H9 (cell line): ENCODE measurements around the gene SLC27A6. TPM values are rescaled to one million over a fixed set of nuclear protein-coding genes. Genes with fewer than 3 reads are reported as not detected.

Experiments
- DNase-seq: peaks from one replicate; pipeline ENCODE4 v3.0.0-alpha.2; 2017
- H2AFZ ChIP-seq: one replicate; pipeline ENCODE4 v1.6.1; 2013; ENCODE audit warnings: mild to moderate bottlenecking, low read length, control low read depth, moderate library complexity
- H2AK5ac ChIP-seq: 2 replicates; pipeline ENCODE4 v1.6.1; 2013; ENCODE audit warnings: low read length, control low read depth, mixed read lengths; ENCODE audit not compliant: insufficient read length
- H2BK120ac ChIP-seq: one replicate; pipeline ENCODE4 v1.6.1; 2013; ENCODE audit warnings: low read depth, mild to moderate bottlenecking, low read length, control low read depth, inconsistent platforms; ENCODE audit not compliant: poor library complexity, severe bottlenecking
- H2BK12ac ChIP-seq: 2 replicates; pipeline ENCODE4 v1.6.1; 2013; ENCODE audit warnings: low read length, control low read depth, mixed read lengths, low read depth; ENCODE audit not compliant: insufficient read length
- H2BK15ac ChIP-seq: 2 replicates; pipeline ENCODE4 v1.6.1; 2013; ENCODE audit warnings: low read depth, low read length, control low read depth
- H2BK20ac ChIP-seq: one replicate; pipeline ENCODE4 v1.6.1; 2013; ENCODE audit warnings: low read depth, mild to moderate bottlenecking, low read length, control low read depth, inconsistent platforms; ENCODE audit not compliant: poor library complexity, severe bottlenecking
- H2BK5ac ChIP-seq: 2 replicates; pipeline ENCODE4 v1.6.1; 2013; ENCODE audit warnings: low read length, control low read depth, mixed read lengths; ENCODE audit not compliant: insufficient read length
- H3K14ac ChIP-seq: 2 replicates; pipeline ENCODE4 v1.6.1; 2013; ENCODE audit warnings: low read length, control low read depth; ENCODE audit not compliant: insufficient read depth
- H3K18ac ChIP-seq: 2 replicates; pipeline ENCODE4 v1.6.1; 2013; ENCODE audit warnings: low read depth, mild to moderate bottlenecking, mixed read lengths, low read length, control low read depth; ENCODE audit not compliant: insufficient read length
- H3K23ac ChIP-seq: 2 replicates; pipeline ENCODE4 v1.6.1; 2013; ENCODE audit warnings: low read length, control low read depth, mixed read lengths, low read depth; ENCODE audit not compliant: insufficient read length
- H3K23me2 ChIP-seq: 2 replicates; pipeline ENCODE4 v1.6.1; 2013; ENCODE audit warnings: low read depth, mild to moderate bottlenecking, mixed read lengths, low read length, control low read depth; ENCODE audit not compliant: insufficient read length, poor library complexity, severe bottlenecking
- H3K27ac ChIP-seq: 2 replicates; pipeline ENCODE4 v1.5.1; 2013; ENCODE audit warnings: low read length, control low read depth, mixed read lengths, low read depth; ENCODE audit not compliant: insufficient read length
- H3K27me3 ChIP-seq: 2 replicates; pipeline ENCODE4 v1.6.1; 2013; ENCODE audit warnings: low read length, control low read depth, inconsistent platforms; ENCODE audit not compliant: insufficient read depth
- H3K4ac ChIP-seq: 2 replicates; pipeline ENCODE4 v1.6.1; 2013; ENCODE audit warnings: low read depth, mild to moderate bottlenecking, control low read depth, inconsistent platforms, low read length, moderate library complexity
- H3K4me1 ChIP-seq: 2 replicates; pipeline ENCODE4 v1.6.1; 2013; ENCODE audit warnings: low read length, control low read depth, inconsistent platforms; ENCODE audit not compliant: insufficient read depth
- H3K4me2 ChIP-seq: 2 replicates; pipeline ENCODE4 v1.6.1; 2013; ENCODE audit warnings: low read length, control low read depth, mixed read lengths; ENCODE audit not compliant: insufficient read length, insufficient read depth
- H3K56ac ChIP-seq: 2 replicates; pipeline ENCODE4 v1.6.1; 2013; ENCODE audit warnings: low read depth, mild to moderate bottlenecking, mixed read lengths, low read length, control low read depth; ENCODE audit not compliant: insufficient read length
- H3K79me1 ChIP-seq: 2 replicates; pipeline ENCODE4 v1.6.1; 2013; ENCODE audit warnings: low read depth, mild to moderate bottlenecking, moderate library complexity, low read length, control low read depth, inconsistent platforms; ENCODE audit not compliant: insufficient read depth, poor library complexity, severe bottlenecking
- H3K79me2 ChIP-seq: 2 replicates; pipeline ENCODE4 v1.6.1; 2013; ENCODE audit warnings: low read length, control low read depth, inconsistent platforms; ENCODE audit not compliant: insufficient read depth
- H3K9ac ChIP-seq: 2 replicates; pipeline ENCODE4 v1.6.1; 2013; ENCODE audit warnings: low read length, control low read depth, mixed read lengths; ENCODE audit not compliant: insufficient read length; ENCODE audit errors: extremely low read depth
- H3K9me3 ChIP-seq: one replicate; pipeline ENCODE4 v1.6.1; 2013; ENCODE audit warnings: low read depth, low read length, inconsistent platforms; ENCODE audit not compliant: control insufficient read depth
- H3T11ph ChIP-seq: one replicate; pipeline ENCODE4 v1.6.1; 2013; ENCODE audit warnings: mild to moderate bottlenecking, low read length, control low read depth, inconsistent platforms
- H4K20me1 ChIP-seq: one replicate; pipeline ENCODE4 v1.6.1; 2013; ENCODE audit not compliant: control insufficient read depth, insufficient read length, insufficient read depth
- H4K5ac ChIP-seq: 2 replicates; pipeline ENCODE4 v1.6.1; 2013; ENCODE audit warnings: low read depth, mild to moderate bottlenecking, mixed read lengths, low read length, control low read depth; ENCODE audit not compliant: insufficient read length
- H4K8ac ChIP-seq: replicated peaks from 2 replicates; pipeline ENCODE4 v1.6.1; 2013; ENCODE audit warnings: low read length, control low read depth, mixed read lengths, low read depth; ENCODE audit not compliant: insufficient read length
- H4K91ac ChIP-seq: 2 replicates; pipeline ENCODE4 v1.6.1; 2013; ENCODE audit warnings: low read depth, mild to moderate bottlenecking, moderate library complexity, mixed read lengths, low read length, control low read depth; ENCODE audit not compliant: insufficient read length
- H3K27ac Mint-ChIP-seq, 3 experiments: 2 replicates in 2 of 3; 3 replicates in 1 of 3; pipeline ENCODE4 v1.8.0; 2020 to 2021; ENCODE audit warnings: mixed read lengths in 3 of 3, mild to moderate bottlenecking in 1 of 3, moderate library complexity in 1 of 3
- H3K27me3 Mint-ChIP-seq: 2 replicates; pipeline ENCODE4 v1.8.0; 2021; ENCODE audit warnings: low read depth, mild to moderate bottlenecking, moderate library complexity, mixed read lengths
- H3K36me3 Mint-ChIP-seq, 3 experiments: 2 replicates in 2 of 3; 3 replicates in 1 of 3; pipeline ENCODE4 v1.8.0; 2020 to 2021; ENCODE audit warnings: low read depth in 3 of 3, mixed read lengths in 3 of 3; ENCODE audit not compliant: insufficient read depth in 1 of 3
- H3K4me1 Mint-ChIP-seq, 2 experiments: 2 replicates each; pipeline ENCODE4 v1.8.0; 2020; ENCODE audit warnings: mixed read lengths in 2 of 2
- H3K4me3 Mint-ChIP-seq, 2 experiments: 2 replicates in 1 of 2; 3 replicates in 1 of 2; pipeline ENCODE4 v1.8.0; 2020 to 2021; ENCODE audit warnings: mild to moderate bottlenecking in 2 of 2, mixed read lengths in 2 of 2, moderate library complexity in 1 of 2
- H3K9me3 Mint-ChIP-seq, 2 experiments: 2 replicates in 1 of 2; 3 replicates in 1 of 2; pipeline ENCODE4 v1.8.0; 2020; ENCODE audit warnings: mild to moderate bottlenecking in 2 of 2, mixed read lengths in 2 of 2, moderate library complexity in 1 of 2
- WGBS: extraction: QIAGEN DNeasy Blood & Tissue Kit; methylation state at CpG from one replicate; pipeline ENCODE4 v1.1.7; 2013; ENCODE audit warnings: missing lambda C conversion rate, low lambda C conversion rate, mixed read lengths; ENCODE audit not compliant: insufficient read length; ENCODE audit errors: extremely low coverage; 5-methylcytosine and 5-hydroxymethylcytosine counted together
- total RNA-seq: library from RNA; stranded (reverse); gene quantifications from 2 replicates; pipeline ENCODE4 v1.2.1, GENCODE V29; 2021
- TF ChIP-seq, protein P1 (sequence below): fragments of 200-600 bp; sonication (generic); conservative IDR thresholded peaks from 3 replicates; pipeline ENCODE4 v1.8.0; 2021; ENCODE audit warnings: antibody characterized with exemption, mild to moderate bottlenecking

SLC27A6 gene
- total RNA-seq, 1 experiment from 2014 or later: 3.0 TPM

DNA sequence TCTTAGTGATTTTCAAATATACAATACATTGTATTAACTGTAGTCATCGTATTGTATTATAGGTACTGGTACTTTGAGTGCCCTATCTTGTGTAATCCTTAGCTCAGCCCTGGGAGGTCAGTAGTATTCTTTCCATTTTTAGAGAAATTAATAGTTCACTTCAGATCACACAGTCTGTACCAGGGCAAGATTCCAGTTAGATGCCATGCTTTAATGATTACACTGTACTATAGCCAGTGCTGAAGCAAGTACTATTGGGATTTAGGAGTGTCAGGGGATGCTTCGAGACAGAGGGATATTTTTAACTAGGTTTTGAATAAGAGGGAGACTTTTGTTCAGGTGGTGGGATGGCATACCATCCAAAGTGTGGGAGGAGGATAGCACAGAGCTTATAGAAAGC is 41.0 kb upstream of the SLC27A6 start:
- no peak overlapping the region for H3K23ac ChIP-seq
- no peaks in the 10 kb centered on the region for H3K36me3 Mint-ChIP-seq
- H3K4me1 Mint-ChIP-seq: no peaks in the 10 kb centered on the region
- no peak overlapping the region for H3K9ac ChIP-seq
- TF ChIP-seq, protein P1, sequence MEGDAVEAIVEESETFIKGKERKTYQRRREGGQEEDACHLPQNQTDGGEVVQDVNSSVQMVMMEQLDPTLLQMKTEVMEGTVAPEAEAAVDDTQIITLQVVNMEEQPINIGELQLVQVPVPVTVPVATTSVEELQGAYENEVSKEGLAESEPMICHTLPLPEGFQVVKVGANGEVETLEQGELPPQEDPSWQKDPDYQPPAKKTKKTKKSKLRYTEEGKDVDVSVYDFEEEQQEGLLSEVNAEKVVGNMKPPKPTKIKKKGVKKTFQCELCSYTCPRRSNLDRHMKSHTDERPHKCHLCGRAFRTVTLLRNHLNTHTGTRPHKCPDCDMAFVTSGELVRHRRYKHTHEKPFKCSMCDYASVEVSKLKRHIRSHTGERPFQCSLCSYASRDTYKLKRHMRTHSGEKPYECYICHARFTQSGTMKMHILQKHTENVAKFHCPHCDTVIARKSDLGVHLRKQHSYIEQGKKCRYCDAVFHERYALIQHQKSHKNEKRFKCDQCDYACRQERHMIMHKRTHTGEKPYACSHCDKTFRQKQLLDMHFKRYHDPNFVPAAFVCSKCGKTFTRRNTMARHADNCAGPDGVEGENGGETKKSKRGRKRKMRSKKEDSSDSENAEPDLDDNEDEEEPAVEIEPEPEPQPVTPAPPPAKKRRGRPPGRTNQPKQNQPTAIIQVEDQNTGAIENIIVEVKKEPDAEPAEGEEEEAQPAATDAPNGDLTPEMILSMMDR: no peak
- no peak for DNase-seq
- H2BK15ac ChIP-seq: no peak overlapping the region
- no peak overlapping the region for H2BK5ac ChIP-seq
- no peaks in the 10 kb centered on the region for H3K27me3 Mint-ChIP-seq
- H3T11ph ChIP-seq: no peak overlapping the region
- H2BK120ac ChIP-seq: no peak overlapping the region
- H4K20me1 ChIP-seq: no peaks in the 10 kb centered on the region
- no peaks in the 10 kb centered on the region for H3K9me3 Mint-ChIP-seq
- no peak overlapping the region for H2BK20ac ChIP-seq
- no peak overlapping the region for H3K4me2 ChIP-seq
- no peaks in the 10 kb centered on the region for H3K4me1 ChIP-seq
- no peak overlapping the region for H3K56ac ChIP-seq
- H2AFZ ChIP-seq: no peak overlapping the region
- H3K27ac ChIP-seq: no peak overlapping the region
- no peaks in the 10 kb centered on the region for H3K23me2 ChIP-seq
- no CpG with 5 or more reads among the region's 2 CpGs for WGBS
- no peak overlapping the region for H3K4ac ChIP-seq
- no peak overlapping the region for H2AK5ac ChIP-seq
- no peaks in the 10 kb centered on the region for H3K9me3 ChIP-seq
- no peaks in the 10 kb centered on the region for H3K79me2 ChIP-seq
- no peak overlapping the region for H4K8ac ChIP-seq
- H2BK12ac ChIP-seq: no peak overlapping the region
- no peak overlapping the region for H3K14ac ChIP-seq
- no peaks in the 10 kb centered on the region for H3K79me1 ChIP-seq
- no peak overlapping the region for H3K27ac Mint-ChIP-seq
- H4K5ac ChIP-seq: no peak overlapping the region
- no peaks in the 10 kb centered on the region for H3K27me3 ChIP-seq
- H4K91ac ChIP-seq: no peak overlapping the region
- no peak overlapping the region for H3K18ac ChIP-seq
- no peak overlapping the region for H3K4me3 Mint-ChIP-seq
